Hepatocyte (in vitro differentiated cells): Measurements from ENCODE around the gene ZFTA.

Source experiments
- EZH2 ChIP-seq: fragments of 200-600 bp; sonication (generic); IDR thresholded peaks from 2 replicates; pipeline ENCODE4 v1.6.1; 2016; ENCODE audit warnings: antibody characterized with exemption, mild to moderate bottlenecking, borderline replicate concordance
- EZH2phosphoT487 ChIP-seq: fragments of 200-600 bp; sonication (generic); IDR thresholded peaks from one replicate; pipeline ENCODE4 v1.6.1; 2018; ENCODE audit warnings: antibody characterized with exemption, mild to moderate bottlenecking, low read depth, moderate library complexity; ENCODE audit not compliant: unreplicated experiment, severe bottlenecking
- TF ChIP-seq, protein P1 (sequence below): fragments of 200-600 bp; sonication (generic); IDR thresholded peaks from 2 replicates; pipeline ENCODE4 v1.5.1; 2016; ENCODE audit warnings: antibody characterized with exemption, mild to moderate bottlenecking; ENCODE audit not compliant: poor library complexity

DNA sequence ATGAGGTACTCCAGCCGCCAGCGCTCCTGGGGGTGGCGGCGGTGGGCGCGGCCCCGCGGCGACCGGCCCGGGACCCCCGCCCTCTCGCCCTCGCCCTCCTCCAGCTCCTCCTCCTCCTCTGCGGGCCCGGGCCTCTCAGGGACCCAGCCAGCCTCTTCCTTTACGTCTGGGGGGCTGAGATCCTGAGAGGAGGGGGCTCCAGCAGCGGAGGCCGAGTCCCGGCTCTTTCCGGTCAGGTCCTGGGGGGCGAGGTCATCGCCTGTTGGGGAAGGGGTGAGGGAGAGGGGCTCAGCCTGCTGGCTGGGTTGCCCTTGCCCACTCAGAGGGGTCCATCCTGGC, 4.3 kb downstream of the ZFTA start:
- TF ChIP-seq, protein P1, sequence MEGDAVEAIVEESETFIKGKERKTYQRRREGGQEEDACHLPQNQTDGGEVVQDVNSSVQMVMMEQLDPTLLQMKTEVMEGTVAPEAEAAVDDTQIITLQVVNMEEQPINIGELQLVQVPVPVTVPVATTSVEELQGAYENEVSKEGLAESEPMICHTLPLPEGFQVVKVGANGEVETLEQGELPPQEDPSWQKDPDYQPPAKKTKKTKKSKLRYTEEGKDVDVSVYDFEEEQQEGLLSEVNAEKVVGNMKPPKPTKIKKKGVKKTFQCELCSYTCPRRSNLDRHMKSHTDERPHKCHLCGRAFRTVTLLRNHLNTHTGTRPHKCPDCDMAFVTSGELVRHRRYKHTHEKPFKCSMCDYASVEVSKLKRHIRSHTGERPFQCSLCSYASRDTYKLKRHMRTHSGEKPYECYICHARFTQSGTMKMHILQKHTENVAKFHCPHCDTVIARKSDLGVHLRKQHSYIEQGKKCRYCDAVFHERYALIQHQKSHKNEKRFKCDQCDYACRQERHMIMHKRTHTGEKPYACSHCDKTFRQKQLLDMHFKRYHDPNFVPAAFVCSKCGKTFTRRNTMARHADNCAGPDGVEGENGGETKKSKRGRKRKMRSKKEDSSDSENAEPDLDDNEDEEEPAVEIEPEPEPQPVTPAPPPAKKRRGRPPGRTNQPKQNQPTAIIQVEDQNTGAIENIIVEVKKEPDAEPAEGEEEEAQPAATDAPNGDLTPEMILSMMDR: no peak
- no peak for TF ChIP-seq EZH2phosphoT487
- no peak for TF ChIP-seq EZH2
